DOHH2 (cell line): ENCODE results near the gene ZNF648.

Source experiments
- H3F3A ChIP-seq: fragments of 200-600 bp; sonication (generic), shearing (Covaris generic); 2 replicates; pipeline ENCODE4 v1.6.0; 2016; ENCODE audit warnings: antibody characterized with exemption, mild to moderate bottlenecking; ENCODE audit not compliant: control insufficient read depth, insufficient read depth
- H3K27ac ChIP-seq: fragments of 200-600 bp; sonication (generic); 2 replicates; pipeline ENCODE4 v1.5.1; 2014; ENCODE audit warnings: low read depth, mild to moderate bottlenecking, low read length, moderate library complexity
- H3K27me3 ChIP-seq: fragments of 200-600 bp; sonication (generic); 2 replicates; pipeline ENCODE4 v1.6.1; 2014; ENCODE audit warnings: mild to moderate bottlenecking, low read length, mixed read lengths; ENCODE audit not compliant: control insufficient read depth
- H3K36me3 ChIP-seq: fragments of 200-600 bp; sonication (generic); 2 replicates; pipeline ENCODE4 v1.6.1; 2014; ENCODE audit warnings: mild to moderate bottlenecking, low read length, moderate library complexity, mixed read lengths; ENCODE audit not compliant: control insufficient read depth
- H3K4me1 ChIP-seq: fragments of 200-600 bp; sonication (generic); 2 replicates; pipeline ENCODE4 v1.6.1; 2014; ENCODE audit warnings: mild to moderate bottlenecking, low read length, mixed read lengths; ENCODE audit not compliant: control insufficient read depth
- H3K4me2 ChIP-seq: fragments of 200-600 bp; sonication (generic); 2 replicates; pipeline ENCODE4 v1.6.0; 2014; ENCODE audit warnings: mild to moderate bottlenecking, low read length, moderate library complexity
- H3K4me3 ChIP-seq: fragments of 200-600 bp; sonication (generic); 2 replicates; pipeline ENCODE4 v1.5.1; 2014; ENCODE audit warnings: mild to moderate bottlenecking, low read length, mixed read lengths
- H3K79me2 ChIP-seq: fragments of 200-600 bp; sonication (generic); 2 replicates; pipeline ENCODE4 v1.6.1; 2014; ENCODE audit warnings: mild to moderate bottlenecking, low read length, mixed read lengths; ENCODE audit not compliant: control insufficient read depth
- H3K9me2 ChIP-seq: fragments of 200-600 bp; sonication (generic); replicated peaks from 2 replicates; pipeline ENCODE4 v1.6.1; 2014; ENCODE audit warnings: mild to moderate bottlenecking, low read length, mixed read lengths; ENCODE audit not compliant: control insufficient read depth
- H3K9me3 ChIP-seq: fragments of 200-600 bp; sonication (generic); 2 replicates; pipeline ENCODE4 v1.6.1; 2014; ENCODE audit warnings: antibody characterized with exemption, low read length, mixed read lengths; ENCODE audit not compliant: control insufficient read depth, insufficient read depth
- H4K20me1 ChIP-seq: fragments of 200-600 bp; sonication (generic); 2 replicates; pipeline ENCODE4 v1.6.0; 2014; ENCODE audit warnings: low read depth, mild to moderate bottlenecking, antibody characterized with exemption, low read length, moderate library complexity; ENCODE audit not compliant: control insufficient read depth, insufficient read depth
- CTCF ChIP-seq: fragments of 200-600 bp; sonication (generic); IDR thresholded peaks from one replicate; pipeline ENCODE4 v1.5.1; 2014; ENCODE audit warnings: antibody characterized with exemption, mild to moderate bottlenecking, low read depth, low read length; ENCODE audit not compliant: poor library complexity, severe bottlenecking
- EZH2phosphoT487 ChIP-seq: fragments of 200-600 bp; sonication (generic); IDR thresholded peaks from 2 replicates; pipeline ENCODE4 v1.6.1; 2017; ENCODE audit warnings: borderline replicate concordance, mild to moderate bottlenecking, antibody characterized with exemption, low read length, moderate library complexity, mixed read lengths

The ZNF648 gene

GRCh38 chr1:182062223-182062622 lies 711 bp upstream of the ZNF648 start:
- no peak overlapping the region for H3K4me2 ChIP-seq
- H3F3A ChIP-seq = no peaks in the 10 kb centered on the region
- no peak for TF ChIP-seq EZH2phosphoT487
- TF ChIP-seq CTCF = no peak
- no peaks in the 10 kb centered on the region for H3K9me2 ChIP-seq
- no peaks in the 10 kb centered on the region for H3K36me3 ChIP-seq
- no peaks in the 10 kb centered on the region for H3K9me3 ChIP-seq
- H3K4me1 ChIP-seq = no peaks in the 10 kb centered on the region
- no peak overlapping the region for H3K4me3 ChIP-seq
- no peaks in the 10 kb centered on the region for H4K20me1 ChIP-seq
- H3K27me3 ChIP-seq = no peaks in the 10 kb centered on the region
- no peak overlapping the region for H3K27ac ChIP-seq
- H3K79me2 ChIP-seq = no peaks in the 10 kb centered on the region

- TF ChIP-seq EZH2phosphoT487 = no peak
- no peak for TF ChIP-seq CTCF
- H3K9me2 ChIP-seq = no peaks in the 10 kb centered on the region
- H4K20me1 ChIP-seq = no peaks in the 10 kb centered on the region
- H3K4me1 ChIP-seq = no peaks in the 10 kb centered on the region
- no peaks in the 10 kb centered on the region for H3K27me3 ChIP-seq
- no peak overlapping the region for H3K4me3 ChIP-seq
- no peaks in the 10 kb centered on the region for H3K9me3 ChIP-seq
- H3K27ac ChIP-seq = no peak overlapping the region
- no peak overlapping the region for H3K4me2 ChIP-seq
- no peaks in the 10 kb centered on the region for H3K36me3 ChIP-seq
- no peaks in the 10 kb centered on the region for H3K79me2 ChIP-seq
- H3F3A ChIP-seq = no peaks in the 10 kb centered on the region
These were observed 635 bp downstream of the ZNF648 start for GRCh38 chr1:182060877-182061276.

GRCh38 chr1:182059936-182060335 lies 1.6 kb downstream of the ZNF648 start:
- Histone ChIP-seq H3K4me3 (no peak overlapping the region), H3K4me1 (no peaks in the 10 kb centered on the region), H3K79me2 (no peaks in the 10 kb centered on the region), H3F3A (no peaks in the 10 kb centered on the region), H3K9me2 (no peaks in the 10 kb centered on the region), H4K20me1 (no peaks in the 10 kb centered on the region), H3K4me2 (no peak overlapping the region), H3K9me3 (no peaks in the 10 kb centered on the region), H3K27ac (no peak overlapping the region), H3K27me3 (no peaks in the 10 kb centered on the region), H3K36me3 (no peaks in the 10 kb centered on the region)
- no peak for TF ChIP-seq EZH2phosphoT487

- no peaks in the 10 kb centered on the region for H3F3A ChIP-seq
- no peak for TF ChIP-seq EZH2phosphoT487
- no peak for TF ChIP-seq CTCF
- H3K36me3 ChIP-seq = no peaks in the 10 kb centered on the region
- no peaks in the 10 kb centered on the region for H3K79me2 ChIP-seq
- no peaks in the 10 kb centered on the region for H4K20me1 ChIP-seq
- no peak overlapping the region for H3K4me3 ChIP-seq
- no peaks in the 10 kb centered on the region for H3K27me3 ChIP-seq
- H3K27ac ChIP-seq = no peak overlapping the region
- H3K4me1 ChIP-seq = no peaks in the 10 kb centered on the region
- no peaks in the 10 kb centered on the region for H3K9me3 ChIP-seq
- H3K4me2 ChIP-seq = no peak overlapping the region
- no peaks in the 10 kb centered on the region for H3K9me2 ChIP-seq
These were observed 4.7 kb downstream of the ZNF648 start for GRCh38 chr1:182056601-182057366.
